ENCODE measurements around the gene LGALS9. TPM values are rescaled to one million over a fixed set of nuclear protein-coding genes. Genes with fewer than 3 reads are reported as not detected.

Gene LGALS9
- total and polyA plus RNA-seq, 9 of the 15 experiments (the other 6 are each of a cell fraction or from before 2014, with no cell fraction given), result 0.45 to 6.9 (median 2.8) TPM

GRCh38 chr17:27654654-27655524, 23.9 kb downstream of the LGALS9 start (continued):
- TF ChIP-seq, protein P1, sequence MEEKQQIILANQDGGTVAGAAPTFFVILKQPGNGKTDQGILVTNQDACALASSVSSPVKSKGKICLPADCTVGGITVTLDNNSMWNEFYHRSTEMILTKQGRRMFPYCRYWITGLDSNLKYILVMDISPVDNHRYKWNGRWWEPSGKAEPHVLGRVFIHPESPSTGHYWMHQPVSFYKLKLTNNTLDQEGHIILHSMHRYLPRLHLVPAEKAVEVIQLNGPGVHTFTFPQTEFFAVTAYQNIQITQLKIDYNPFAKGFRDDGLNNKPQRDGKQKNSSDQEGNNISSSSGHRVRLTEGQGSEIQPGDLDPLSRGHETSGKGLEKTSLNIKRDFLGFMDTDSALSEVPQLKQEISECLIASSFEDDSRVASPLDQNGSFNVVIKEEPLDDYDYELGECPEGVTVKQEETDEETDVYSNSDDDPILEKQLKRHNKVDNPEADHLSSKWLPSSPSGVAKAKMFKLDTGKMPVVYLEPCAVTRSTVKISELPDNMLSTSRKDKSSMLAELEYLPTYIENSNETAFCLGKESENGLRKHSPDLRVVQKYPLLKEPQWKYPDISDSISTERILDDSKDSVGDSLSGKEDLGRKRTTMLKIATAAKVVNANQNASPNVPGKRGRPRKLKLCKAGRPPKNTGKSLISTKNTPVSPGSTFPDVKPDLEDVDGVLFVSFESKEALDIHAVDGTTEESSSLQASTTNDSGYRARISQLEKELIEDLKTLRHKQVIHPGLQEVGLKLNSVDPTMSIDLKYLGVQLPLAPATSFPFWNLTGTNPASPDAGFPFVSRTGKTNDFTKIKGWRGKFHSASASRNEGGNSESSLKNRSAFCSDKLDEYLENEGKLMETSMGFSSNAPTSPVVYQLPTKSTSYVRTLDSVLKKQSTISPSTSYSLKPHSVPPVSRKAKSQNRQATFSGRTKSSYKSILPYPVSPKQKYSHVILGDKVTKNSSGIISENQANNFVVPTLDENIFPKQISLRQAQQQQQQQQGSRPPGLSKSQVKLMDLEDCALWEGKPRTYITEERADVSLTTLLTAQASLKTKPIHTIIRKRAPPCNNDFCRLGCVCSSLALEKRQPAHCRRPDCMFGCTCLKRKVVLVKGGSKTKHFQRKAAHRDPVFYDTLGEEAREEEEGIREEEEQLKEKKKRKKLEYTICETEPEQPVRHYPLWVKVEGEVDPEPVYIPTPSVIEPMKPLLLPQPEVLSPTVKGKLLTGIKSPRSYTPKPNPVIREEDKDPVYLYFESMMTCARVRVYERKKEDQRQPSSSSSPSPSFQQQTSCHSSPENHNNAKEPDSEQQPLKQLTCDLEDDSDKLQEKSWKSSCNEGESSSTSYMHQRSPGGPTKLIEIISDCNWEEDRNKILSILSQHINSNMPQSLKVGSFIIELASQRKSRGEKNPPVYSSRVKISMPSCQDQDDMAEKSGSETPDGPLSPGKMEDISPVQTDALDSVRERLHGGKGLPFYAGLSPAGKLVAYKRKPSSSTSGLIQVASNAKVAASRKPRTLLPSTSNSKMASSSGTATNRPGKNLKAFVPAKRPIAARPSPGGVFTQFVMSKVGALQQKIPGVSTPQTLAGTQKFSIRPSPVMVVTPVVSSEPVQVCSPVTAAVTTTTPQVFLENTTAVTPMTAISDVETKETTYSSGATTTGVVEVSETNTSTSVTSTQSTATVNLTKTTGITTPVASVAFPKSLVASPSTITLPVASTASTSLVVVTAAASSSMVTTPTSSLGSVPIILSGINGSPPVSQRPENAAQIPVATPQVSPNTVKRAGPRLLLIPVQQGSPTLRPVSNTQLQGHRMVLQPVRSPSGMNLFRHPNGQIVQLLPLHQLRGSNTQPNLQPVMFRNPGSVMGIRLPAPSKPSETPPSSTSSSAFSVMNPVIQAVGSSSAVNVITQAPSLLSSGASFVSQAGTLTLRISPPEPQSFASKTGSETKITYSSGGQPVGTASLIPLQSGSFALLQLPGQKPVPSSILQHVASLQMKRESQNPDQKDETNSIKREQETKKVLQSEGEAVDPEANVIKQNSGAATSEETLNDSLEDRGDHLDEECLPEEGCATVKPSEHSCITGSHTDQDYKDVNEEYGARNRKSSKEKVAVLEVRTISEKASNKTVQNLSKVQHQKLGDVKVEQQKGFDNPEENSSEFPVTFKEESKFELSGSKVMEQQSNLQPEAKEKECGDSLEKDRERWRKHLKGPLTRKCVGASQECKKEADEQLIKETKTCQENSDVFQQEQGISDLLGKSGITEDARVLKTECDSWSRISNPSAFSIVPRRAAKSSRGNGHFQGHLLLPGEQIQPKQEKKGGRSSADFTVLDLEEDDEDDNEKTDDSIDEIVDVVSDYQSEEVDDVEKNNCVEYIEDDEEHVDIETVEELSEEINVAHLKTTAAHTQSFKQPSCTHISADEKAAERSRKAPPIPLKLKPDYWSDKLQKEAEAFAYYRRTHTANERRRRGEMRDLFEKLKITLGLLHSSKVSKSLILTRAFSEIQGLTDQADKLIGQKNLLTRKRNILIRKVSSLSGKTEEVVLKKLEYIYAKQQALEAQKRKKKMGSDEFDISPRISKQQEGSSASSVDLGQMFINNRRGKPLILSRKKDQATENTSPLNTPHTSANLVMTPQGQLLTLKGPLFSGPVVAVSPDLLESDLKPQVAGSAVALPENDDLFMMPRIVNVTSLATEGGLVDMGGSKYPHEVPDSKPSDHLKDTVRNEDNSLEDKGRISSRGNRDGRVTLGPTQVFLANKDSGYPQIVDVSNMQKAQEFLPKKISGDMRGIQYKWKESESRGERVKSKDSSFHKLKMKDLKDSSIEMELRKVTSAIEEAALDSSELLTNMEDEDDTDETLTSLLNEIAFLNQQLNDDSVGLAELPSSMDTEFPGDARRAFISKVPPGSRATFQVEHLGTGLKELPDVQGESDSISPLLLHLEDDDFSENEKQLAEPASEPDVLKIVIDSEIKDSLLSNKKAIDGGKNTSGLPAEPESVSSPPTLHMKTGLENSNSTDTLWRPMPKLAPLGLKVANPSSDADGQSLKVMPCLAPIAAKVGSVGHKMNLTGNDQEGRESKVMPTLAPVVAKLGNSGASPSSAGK (IDR thresholded peaks at IDR 0.05), result peak; percentile 45
- TF ChIP-seq MIER1 (IDR thresholded peaks at IDR 0.05; ENCODE audit: low read depth) (peak; percentile 60; the same call in 1 of the 2 replicates), ZFP30 (CRISPR knock-in tag; IDR thresholded peaks at IDR 0.05; ENCODE audit: borderline replicate concordance) (no peak), ZNF134 (CRISPR knock-in tag; conservative IDR thresholded peaks at IDR 0.05) (no peak), KDM1A (IDR thresholded peaks at IDR 0.05) (no peak), FOXJ3 (CRISPR knock-in tag; IDR thresholded peaks at IDR 0.05) (no peak), KDM2B (CRISPR knock-in tag; IDR thresholded peaks at IDR 0.05) (no peak), PCBP1 (IDR thresholded peaks at IDR 0.05; ENCODE audit: low read depth, low read length, poor library complexity, severe bottlenecking) (no peak), NCOR1 (IDR thresholded peaks at IDR 0.05) (no peak), ZNF12 (CRISPR knock-in tag; IDR thresholded peaks at IDR 0.05) (no peak), TBL1XR1 (IDR thresholded peaks at IDR 0.05; ENCODE audit: low read length in 2 of 2) (no peak), NEUROD1 (IDR thresholded peaks at IDR 0.05; ENCODE audit: borderline replicate concordance, low read depth, low read length, partially characterized antibody) (peak; percentile 21), E2F1 (CRISPR knock-in tag; IDR thresholded peaks at IDR 0.05) (peak; percentile 57; the same call in 1 of the 2 replicates), MEF2D (tag; conservative IDR thresholded peaks at IDR 0.05; ENCODE audit: low read depth) (no peak), RB1 (IDR thresholded peaks at IDR 0.05; ENCODE audit: low read depth) (peak; percentile 11; the same call in 1 of the 2 replicates), RBFOX2 (IDR thresholded peaks at IDR 0.05; ENCODE audit: low read depth, low read length) (peak; percentile 32; the same call in 1 of the 2 replicates)
